ENCODE results near the gene WIPF2.
"Not testable (repeated sequence)": the region's sequence is repeated elsewhere in the genome, so short reads cannot be mapped to it uniquely, and the experiment has no call there.

- TF ChIP-seq CTCF (optimal IDR thresholded peaks at IDR 0.05 in 1 of 3, IDR thresholded peaks at IDR 0.05 in 1 of 3, conservative IDR thresholded peaks at IDR 0.05 in 1 of 3; ENCODE audit: extremely low read depth in 1 of 3, insufficient read depth in 2 of 3, low read length in 3 of 3); EZH2 (IDR thresholded peaks at IDR 0.05; ENCODE audit: low read length): not testable (repeated sequence)
These were observed 12.9 kb upstream of the WIPF2 start for GRCh38 chr17:40206193-40206592.

All from keratinocyte (primary cell).